ENCODE measurements around the gene ROCK1. TPM values are rescaled to one million over a fixed set of nuclear protein-coding genes. Genes with fewer than 3 reads are reported as not detected.
"Not testable (repeated sequence)": the region's sequence is repeated elsewhere in the genome, so short reads cannot be mapped to it uniquely, and the experiment has no call there.

ROCK1 gene
- total RNA-seq, 1 donor from 2014 or later, result 48.0 TPM

DNA sequence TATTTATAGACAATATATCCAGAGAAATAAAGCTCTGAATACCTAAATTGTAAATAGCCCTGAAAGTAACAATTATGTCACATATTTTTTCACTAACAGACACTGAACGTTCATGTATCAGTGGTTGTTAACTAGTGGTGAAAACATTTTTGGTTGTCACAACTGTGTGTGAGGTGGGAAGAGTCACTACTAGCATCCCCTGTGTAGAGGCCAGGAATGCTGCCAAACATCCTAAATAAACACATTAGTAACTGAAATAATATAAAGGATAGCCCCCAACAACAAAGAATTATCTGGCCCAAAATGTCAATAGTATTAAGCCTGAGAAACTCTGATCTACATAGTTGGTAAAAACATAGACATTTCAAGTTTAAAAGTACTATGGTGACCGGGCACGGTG lies 64.5 kb downstream of the ROCK1 start:
- peaks cover 13% of the 10 kb centered on the region for H3K36me3 Mint-ChIP-seq
- H3K4me3 Mint-ChIP-seq, result no peak overlapping the region
- no peak for DNase-seq (ENCODE audit: low spot score in 2 of 2, unreplicated experiment in 2 of 2)
- H3K27ac Mint-ChIP-seq, result no peak overlapping the region
- no peaks in the 10 kb centered on the region for H3K27me3 Mint-ChIP-seq (ENCODE audit: low read depth)
- peaks cover 3% of the 10 kb centered on the region for H3K9me3 Mint-ChIP-seq
- TF ChIP-seq, protein P1, sequence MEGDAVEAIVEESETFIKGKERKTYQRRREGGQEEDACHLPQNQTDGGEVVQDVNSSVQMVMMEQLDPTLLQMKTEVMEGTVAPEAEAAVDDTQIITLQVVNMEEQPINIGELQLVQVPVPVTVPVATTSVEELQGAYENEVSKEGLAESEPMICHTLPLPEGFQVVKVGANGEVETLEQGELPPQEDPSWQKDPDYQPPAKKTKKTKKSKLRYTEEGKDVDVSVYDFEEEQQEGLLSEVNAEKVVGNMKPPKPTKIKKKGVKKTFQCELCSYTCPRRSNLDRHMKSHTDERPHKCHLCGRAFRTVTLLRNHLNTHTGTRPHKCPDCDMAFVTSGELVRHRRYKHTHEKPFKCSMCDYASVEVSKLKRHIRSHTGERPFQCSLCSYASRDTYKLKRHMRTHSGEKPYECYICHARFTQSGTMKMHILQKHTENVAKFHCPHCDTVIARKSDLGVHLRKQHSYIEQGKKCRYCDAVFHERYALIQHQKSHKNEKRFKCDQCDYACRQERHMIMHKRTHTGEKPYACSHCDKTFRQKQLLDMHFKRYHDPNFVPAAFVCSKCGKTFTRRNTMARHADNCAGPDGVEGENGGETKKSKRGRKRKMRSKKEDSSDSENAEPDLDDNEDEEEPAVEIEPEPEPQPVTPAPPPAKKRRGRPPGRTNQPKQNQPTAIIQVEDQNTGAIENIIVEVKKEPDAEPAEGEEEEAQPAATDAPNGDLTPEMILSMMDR (IDR thresholded peaks at IDR 0.05; ENCODE audit: unreplicated experiment), result no peak
- H3K4me1 Mint-ChIP-seq, result peaks cover 13% of the 10 kb centered on the region

DNA sequence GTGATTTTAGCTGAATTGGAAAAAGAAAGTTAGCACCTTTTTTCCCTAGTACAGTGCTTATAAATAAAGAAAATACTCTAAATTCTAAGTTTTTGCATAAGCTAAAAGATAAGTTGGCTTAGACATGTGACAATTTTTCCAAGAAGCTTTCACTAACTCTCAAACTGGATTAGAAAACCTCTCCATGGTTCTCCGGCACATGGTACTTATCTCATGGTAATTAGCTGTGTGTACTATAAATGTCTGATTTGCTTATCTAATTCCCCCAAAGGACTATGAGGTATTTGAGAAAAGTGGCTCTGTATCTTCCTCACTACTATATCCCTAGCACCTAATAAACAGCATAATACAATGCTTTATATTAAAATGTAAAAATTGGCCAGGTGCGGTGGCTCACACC lies 71.1 kb downstream of the ROCK1 start:
- Mint-ChIP-seq H3K4me1 (peaks cover 7% of the 10 kb centered on the region), H3K4me3 (no peak overlapping the region), H3K36me3 (peaks cover 17% of the 10 kb centered on the region), H3K27me3 (ENCODE audit: low read depth) (no peaks in the 10 kb centered on the region), H3K27ac (no peak overlapping the region), H3K9me3 (no peaks in the 10 kb centered on the region)
- no peak for DNase-seq (ENCODE audit: low spot score in 2 of 2, unreplicated experiment in 2 of 2)
- TF ChIP-seq, protein P1 (IDR thresholded peaks at IDR 0.05; ENCODE audit: unreplicated experiment), result no peak

DNA sequence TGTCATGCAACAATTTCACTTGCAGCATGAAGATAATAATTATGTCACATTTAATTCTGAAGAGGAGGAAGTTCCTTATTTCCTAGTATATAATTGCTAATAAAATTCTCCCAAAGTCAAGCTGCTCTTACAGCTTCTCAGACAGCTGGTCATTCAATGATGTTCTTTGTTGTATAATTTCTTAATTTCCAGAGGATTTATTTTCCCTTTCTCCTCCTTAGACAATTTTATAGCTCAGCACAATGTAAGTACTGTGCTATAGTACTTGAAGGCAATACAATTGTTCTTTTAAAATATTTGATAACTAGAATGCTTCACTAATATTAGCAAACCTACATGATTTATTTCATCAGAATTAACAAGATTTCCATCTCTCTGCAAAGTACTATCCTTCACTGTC lies 73.4 kb downstream of the ROCK1 start:
- H3K27me3 Mint-ChIP-seq (ENCODE audit: low read depth), result no peaks in the 10 kb centered on the region
- TF ChIP-seq, protein P1 (IDR thresholded peaks at IDR 0.05; ENCODE audit: unreplicated experiment), result no peak
- peaks cover 35% of the 10 kb centered on the region for H3K36me3 Mint-ChIP-seq
- no peak overlapping the region for H3K4me3 Mint-ChIP-seq
- H3K4me1 Mint-ChIP-seq, result peaks cover 7% of the 10 kb centered on the region
- peaks cover 12% of the 10 kb centered on the region for H3K9me3 Mint-ChIP-seq
- H3K27ac Mint-ChIP-seq, result no peak overlapping the region
- DNase-seq (ENCODE audit: low spot score in 2 of 2, unreplicated experiment in 2 of 2), result no peak

DNA sequence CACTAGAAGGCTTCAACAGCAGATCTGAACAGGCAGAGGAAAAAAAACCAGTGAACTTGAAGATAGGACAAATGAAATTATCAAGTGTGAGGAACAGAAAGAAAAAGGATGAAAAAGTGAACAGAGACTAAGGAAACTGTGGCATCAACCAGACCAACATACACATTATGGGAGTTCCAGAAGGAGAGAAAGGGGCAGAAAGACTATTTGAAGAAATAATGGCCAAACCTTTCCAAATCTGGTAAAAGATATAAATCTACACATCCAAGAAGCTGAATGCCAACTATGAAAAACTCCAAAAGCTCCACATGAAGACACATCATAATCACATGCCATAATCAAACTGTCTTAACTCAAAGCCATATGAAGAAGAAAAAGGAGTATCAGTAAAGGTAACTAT lies 79.8 kb downstream of the ROCK1 start:
- TF ChIP-seq, protein P1 (IDR thresholded peaks at IDR 0.05; ENCODE audit: unreplicated experiment), result no peak
- Mint-ChIP-seq H3K27me3 (ENCODE audit: low read depth) (no peaks in the 10 kb centered on the region), H3K36me3 (peaks cover 52% of the 10 kb centered on the region), H3K4me1 (peaks cover under 1% of the 10 kb centered on the region), H3K9me3 (peaks cover 32% of the 10 kb centered on the region), H3K4me3 (no peak overlapping the region), H3K27ac (no peak overlapping the region)
- DNase-seq (ENCODE audit: low spot score in 2 of 2, unreplicated experiment in 2 of 2), result no peak

DNA sequence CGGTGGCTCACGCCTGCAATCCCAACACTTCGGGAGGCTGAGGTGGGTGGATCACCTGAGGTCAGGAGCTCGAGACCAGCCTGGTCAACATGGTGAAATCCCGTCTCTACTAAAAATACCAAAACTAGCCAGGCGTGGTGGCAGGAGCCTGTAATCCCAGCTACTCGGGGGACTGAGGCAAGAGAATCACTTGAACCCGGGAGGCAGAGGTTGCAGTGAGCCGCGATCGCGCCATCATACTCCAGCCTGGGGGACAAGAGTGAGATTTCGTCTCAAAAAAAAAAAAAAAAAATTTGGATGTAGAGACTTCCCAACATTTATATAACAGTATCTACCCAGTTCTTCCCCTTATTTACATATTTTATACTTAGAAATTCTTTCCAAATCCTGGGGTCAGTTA lies 93.4 kb downstream of the ROCK1 start:
- H3K27ac Mint-ChIP-seq; DNase-seq (ENCODE audit: low spot score in 2 of 2, unreplicated experiment in 2 of 2); H3K4me1 Mint-ChIP-seq; H3K27me3 Mint-ChIP-seq (ENCODE audit: low read depth); H3K4me3 Mint-ChIP-seq: not testable (repeated sequence)
- peaks cover 38% of the 10 kb centered on the region for H3K36me3 Mint-ChIP-seq
- peaks cover 17% of the 10 kb centered on the region for H3K9me3 Mint-ChIP-seq

DNA sequence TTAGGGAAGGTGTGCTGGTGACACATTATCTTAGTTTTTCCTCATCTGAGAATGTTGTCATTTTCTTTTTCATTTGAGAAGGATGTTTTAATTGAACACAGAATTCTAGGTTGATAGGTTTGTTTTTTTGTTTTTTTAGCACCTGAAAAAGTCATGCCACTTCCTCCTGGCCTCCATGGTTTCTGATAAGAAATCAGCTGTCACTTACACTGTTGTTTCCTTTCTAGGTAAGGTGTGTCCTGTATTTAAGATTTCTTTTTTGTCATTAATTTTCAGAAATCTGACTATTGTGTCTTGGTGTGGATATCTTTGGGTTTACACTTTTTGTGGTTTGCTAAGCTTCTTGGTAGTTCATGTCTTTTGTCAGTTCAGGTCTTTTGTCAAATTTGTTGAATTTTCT lies 99.3 kb downstream of the ROCK1 start:
- TF ChIP-seq, protein P1 (IDR thresholded peaks at IDR 0.05; ENCODE audit: unreplicated experiment), result no peak
- Mint-ChIP-seq H3K27ac (no peak overlapping the region), H3K9me3 (peaks cover 36% of the 10 kb centered on the region), H3K4me3 (no peak overlapping the region), H3K27me3 (ENCODE audit: low read depth) (no peaks in the 10 kb centered on the region), H3K36me3 (peaks cover 63% of the 10 kb centered on the region), H3K4me1 (peaks cover 15% of the 10 kb centered on the region)
- no peak for DNase-seq (ENCODE audit: low spot score in 2 of 2, unreplicated experiment in 2 of 2)

Measured in mesothelial cell of epicardium (in vitro differentiated cells).